ENCODE data around the gene PA2G4. TPM values are rescaled to one million over a fixed set of nuclear protein-coding genes. Genes with fewer than 3 reads are reported as not detected.

The PA2G4 gene
- total RNA-seq, 4 donors from 2014 or later = 94.0 to 142 (median 122) TPM

- Histone ChIP-seq H3K27ac (no peak overlapping the region), H3K4me1 (peaks cover 21 to 28% of the 10 kb centered on the region in 2 donors), H3K4me3 (replicated peaks in 1 of 3) (no peak overlapping the region), H3K36me3 (peaks cover 20 to 32% of the 10 kb centered on the region in 2 donors), H3K9me3 (no peaks in the 10 kb centered on the region), H3K27me3 (no peaks in the 10 kb centered on the region)
- intact Hi-C loops (cut with DNase I) = no loop called here
- WGBS, 2 donors = 85 to 90% methylated on average over 4 of the region's 4 CpGs
- no peak for TF ChIP-seq CTCF (IDR thresholded peaks at IDR 0.05)
- TF ChIP-seq POLR2A (IDR thresholded peaks at IDR 0.05) = no peak
- no peak for DNase-seq
Observed at GRCh38 chr12:56130876-56131275, 26.5 kb downstream of the PA2G4 start.

GRCh38 chr12:56134897-56135296 lies 30.5 kb downstream of the PA2G4 start:
- H3K36me3 ChIP-seq = peaks cover 42 to 58% of the 10 kb centered on the region in 2 donors
- WGBS, 2 donors = 97 to 98% methylated on average over 6 of the region's 6 CpGs

GRCh38 chr12:56137853-56138571 lies 33.7 kb downstream of the PA2G4 start:
- intact Hi-C loops (cut with DNase I) = no loop called here
- DNase-seq = no peak
- H3K36me3 ChIP-seq = peaks cover 40 to 43% of the 10 kb centered on the region in 2 donors

More at GRCh38 chr12:56134897-56135296, 30.5 kb downstream of the PA2G4 start:
- no peaks in the 10 kb centered on the region for H3K9me3 ChIP-seq
- no peak for TF ChIP-seq POLR2A (IDR thresholded peaks at IDR 0.05)
- no peak for TF ChIP-seq CTCF (IDR thresholded peaks at IDR 0.05)
- no peak for DNase-seq
- no peak overlapping the region for H3K4me3 ChIP-seq (replicated peaks in 1 of 3)
- no peak overlapping the region for H3K27ac ChIP-seq
- peaks cover 0 to 6% of the 10 kb centered on the region in 2 donors for H3K4me1 ChIP-seq
- no peaks in the 10 kb centered on the region for H3K27me3 ChIP-seq
- intact Hi-C loops (cut with DNase I) = no loop called here

GRCh38 chr12:56141946-56142784 lies 37.8 kb downstream of the PA2G4 start:
- no peak overlapping the region for H3K27ac ChIP-seq
- no peaks in the 10 kb centered on the region for H3K9me3 ChIP-seq
- no peak overlapping the region for H3K4me3 ChIP-seq (replicated peaks in 1 of 3)
- peaks cover 4 to 19% of the 10 kb centered on the region in 2 donors for H3K4me1 ChIP-seq
- TF ChIP-seq POLR2A (IDR thresholded peaks at IDR 0.05) = no peak
- no peak for TF ChIP-seq CTCF (IDR thresholded peaks at IDR 0.05)
- H3K27me3 ChIP-seq = no peaks in the 10 kb centered on the region
- intact Hi-C loops (cut with DNase I) = no loop called here
- 92% methylated on average over 19 of the region's 19 CpGs for WGBS, 2 donors
- peaks cover 36 to 53% of the 10 kb centered on the region in 2 donors for H3K36me3 ChIP-seq
- no peak for DNase-seq

More at GRCh38 chr12:56137853-56138571, 33.7 kb downstream of the PA2G4 start:
- TF ChIP-seq CTCF (IDR thresholded peaks at IDR 0.05) (no peak), POLR2A (IDR thresholded peaks at IDR 0.05) (no peak)
- Histone ChIP-seq H3K27me3 (no peaks in the 10 kb centered on the region), H3K4me3 (replicated peaks in 1 of 3) (no peak overlapping the region), H3K4me1 (peaks cover 0 to 8% of the 10 kb centered on the region in 2 donors), H3K27ac (no peak overlapping the region), H3K9me3 (no peaks in the 10 kb centered on the region)
- WGBS, 2 donors = 92 to 93% methylated on average over 13 to 14 of the region's 14 CpGs

Measured in thyroid gland (tissue), 4 donors.